GM10266 (cell line): ENCODE measurements around the gene SRPRA.

Experiments used
- DNase-seq: peaks from one replicate; pipeline ENCODE4 v3.0.0; 2012; ENCODE audit errors: extremely low spot score
- CTCF ChIP-seq: IDR thresholded peaks from 2 replicates; pipeline ENCODE4 v1.5.1; 2012; ENCODE audit warnings: mild to moderate bottlenecking, low read depth; ENCODE audit not compliant: control insufficient read depth, insufficient read depth; ENCODE audit errors: missing control alignments

SRPRA gene

GRCh38 chr11:126268708-126269579, at the start of gene SRPRA, which contains the start of gene FOXRED1:
Gene SRPRA, minus strand, starts transcription at chr11:126268895. Its CDS starts 91 bp downstream, at chr11:126268804.
Gene FOXRED1, plus strand, starts transcription at chr11:126269154. Its CDS starts 53 bp downstream, at chr11:126269207.
- TF ChIP-seq CTCF: no peak
- peak; percentile 99 for DNase-seq

- no peak for DNase-seq
- TF ChIP-seq CTCF: no peak
Observed at GRCh38 chr11:126317756-126318573, 49.3 kb upstream of the SRPRA start.

GRCh38 chr11:126317432-126317755, 48.7 kb upstream of the SRPRA start:
- no peak for DNase-seq
- TF ChIP-seq CTCF: no peak

- no peak for DNase-seq
- no peak for TF ChIP-seq CTCF
Observed at GRCh38 chr11:126313826-126314225, 45.1 kb upstream of the SRPRA start.

GRCh38 chr11:126312961-126313360, 44.3 kb upstream of the SRPRA start:
- DNase-seq: no peak
- TF ChIP-seq CTCF: no peak

GRCh38 chr11:126311401-126312291, 43.0 kb upstream of the SRPRA start:
- DNase-seq: peak; percentile 53
- TF ChIP-seq CTCF: no peak
